A673 (cell line): ENCODE results near the gene ZPR1. TPM values are rescaled to one million over a fixed set of nuclear protein-coding genes. Genes with fewer than 3 reads are reported as not detected.

ENCODE experiments used
- BruUV-seq: library from RNA; stranded (reverse); fragments of 400-500 nt; replicated peaks from 2 replicates; lab custom pipeline; 2021; lab: Mats Ljungman, UMichigan
- CTCF ChIA-PET: fragments of 300-600 bp; sonication (Branson Sonifier 250); formaldehyde crosslinking; loops from one replicate; lab custom pipeline; 2022; ENCODE audit warnings: antibody characterized with exemption; lab: Charles Lee
- POLR2A ChIA-PET: fragments of 300-600 bp; sonication (Branson Sonifier 250); formaldehyde crosslinking; loops from one replicate; lab custom pipeline; 2022; ENCODE audit warnings: antibody characterized with exemption; ENCODE audit not compliant: low non-redundant PET; lab: Charles Lee
- DNase-seq: peaks from one replicate; pipeline ENCODE4 v3.0.0-alpha.2; 2015; ENCODE audit warnings: low spot score
- H3K27ac ChIP-seq: fragments of 200-600 bp; sonication (generic); 2 replicates; pipeline ENCODE4 v1.5.1; 2016; ENCODE audit warnings: mixed run types, low read depth, mild to moderate bottlenecking, mixed read lengths, antibody characterized with exemption, low read length; ENCODE audit not compliant: poor library complexity, severe bottlenecking
- H3K27me3 ChIP-seq: fragments of 200-600 bp; sonication (generic); replicated peaks from 2 replicates; pipeline ENCODE4 v1.6.1; 2017; ENCODE audit warnings: mixed run types, low read depth, mild to moderate bottlenecking, mixed read lengths, antibody characterized with exemption, low read length; ENCODE audit not compliant: insufficient read depth, poor library complexity
- H3K36me3 ChIP-seq: fragments of 200-600 bp; sonication (generic); 2 replicates; pipeline ENCODE4 v1.6.1; 2016; ENCODE audit warnings: mixed run types, mild to moderate bottlenecking, mixed read lengths, antibody characterized with exemption, low read length; ENCODE audit not compliant: insufficient read depth, poor library complexity, severe bottlenecking
- H3K4me1 ChIP-seq: fragments of 200-600 bp; sonication (generic); 2 replicates; pipeline ENCODE4 v1.6.1; 2017; ENCODE audit warnings: mixed run types, mild to moderate bottlenecking, mixed read lengths, antibody characterized with exemption, low read length; ENCODE audit not compliant: insufficient read depth, poor library complexity, severe bottlenecking
- H3K4me3 ChIP-seq: fragments of 200-600 bp; sonication (generic); 2 replicates; pipeline ENCODE4 v1.5.1; 2016; ENCODE audit warnings: low read depth, mixed run types, mild to moderate bottlenecking, mixed read lengths, low read length; ENCODE audit not compliant: poor library complexity, severe bottlenecking
- H3K9me3 ChIP-seq: fragments of 200-600 bp; sonication (generic); 2 replicates; pipeline ENCODE4 v1.6.1; 2016; ENCODE audit warnings: mixed run types, low read depth, mild to moderate bottlenecking, mixed read lengths, antibody characterized with exemption, low read length; ENCODE audit not compliant: poor library complexity, severe bottlenecking
- CTCF ChIP-seq: fragments of 300-800, 200-600 bp; sonication (generic); conservative IDR thresholded peaks from 2 replicates; pipeline ENCODE4 v1.5.1; 2017; ENCODE audit warnings: low read depth, mild to moderate bottlenecking, antibody characterized with exemption, low read length, moderate library complexity, mixed read lengths
- EZH2 ChIP-seq: fragments of 200-600 bp; sonication (generic); IDR thresholded peaks from 2 replicates; pipeline ENCODE4 v1.6.1; 2017; ENCODE audit warnings: borderline replicate concordance, low read depth, mild to moderate bottlenecking, mixed read lengths, antibody characterized with exemption, low read length; ENCODE audit not compliant: poor library complexity, severe bottlenecking
- intact Hi-C: fragments of 100-400 bp; cut with micrococcal nuclease; formaldehyde crosslinking; loops from one replicate; pipeline ENCODE4 v1.10.0; 2022; ENCODE audit not compliant: unreplicated experiment
- total RNA-seq: library from RNA; stranded (reverse); gene quantifications from 2 replicates; pipeline ENCODE4 v1.2.3, GENCODE V29; 2021

ZPR1 gene
- total RNA-seq, 1 experiment from 2014 or later: 109 TPM

- no peaks in the 10 kb centered on the region for H3K36me3 ChIP-seq
- TF ChIP-seq CTCF: no peak
- TF ChIP-seq EZH2: no peak
- no peak for DNase-seq
- POLR2A ChIA-PET: interaction anchor here (0.6 kb wide), 2 partner anchors 30 to 197 kb away, joined by 3 read pairs; no protein-coding TSS in a partner anchor
- H3K4me1 ChIP-seq: no peaks in the 10 kb centered on the region
- intact Hi-C loops: no loop called here
- H3K27ac ChIP-seq: no peak overlapping the region
- CTCF ChIA-PET: interaction anchor here (0.8 kb wide), 1 partner anchor 14 kb away, joined by 3 read pairs; no protein-coding TSS in a partner anchor
- H3K27me3 ChIP-seq: no peaks in the 10 kb centered on the region
- H3K9me3 ChIP-seq: no peaks in the 10 kb centered on the region
- H3K4me3 ChIP-seq: no peak overlapping the region
- BruUV-seq: no TSS peak
Measured at GRCh38 chr11:116821050-116821918, 33.5 kb upstream of the ZPR1 start.

GRCh38 chr11:116819049-116819448 is 31.2 kb upstream of the ZPR1 start:
- Histone ChIP-seq H3K9me3 (no peaks in the 10 kb centered on the region), H3K36me3 (no peaks in the 10 kb centered on the region), H3K4me1 (no peaks in the 10 kb centered on the region), H3K27me3 (no peaks in the 10 kb centered on the region), H3K4me3 (no peak overlapping the region), H3K27ac (no peak overlapping the region)
- BruUV-seq: no TSS peak
- ChIA-PET CTCF (no interaction called here), POLR2A (no interaction called here)
- DNase-seq: no peak
- TF ChIP-seq CTCF: no peak
- no peak for TF ChIP-seq EZH2
- intact Hi-C loops: no loop called here

GRCh38 chr11:116814502-116814901 is 26.7 kb upstream of the ZPR1 start:
- H3K9me3 ChIP-seq: no peaks in the 10 kb centered on the region
- no peaks in the 10 kb centered on the region for H3K36me3 ChIP-seq
- ChIA-PET POLR2A (no interaction called here), CTCF (no interaction called here)
- no peak for TF ChIP-seq EZH2
- no peak for TF ChIP-seq CTCF
- H3K27me3 ChIP-seq: no peaks in the 10 kb centered on the region
- H3K4me3 ChIP-seq: no peak overlapping the region
- no peak for DNase-seq
- no peaks in the 10 kb centered on the region for H3K4me1 ChIP-seq
- H3K27ac ChIP-seq: no peak overlapping the region
- BruUV-seq: no TSS peak
- intact Hi-C loops: no loop called here
